ENCODE measurements around the gene BCR.

GRCh38 chr22:23293720-23294119 is 113.4 kb downstream of the BCR start:
- TF ChIP-seq CTCF (IDR thresholded peaks at IDR 0.05) (no peak), POLR2A (IDR thresholded peaks at IDR 0.05) (no peak), EP300 (IDR thresholded peaks at IDR 0.05) (no peak)
